H1 (cell line): ENCODE results near the gene CES3. TPM values are rescaled to one million over a fixed set of nuclear protein-coding genes. Genes with fewer than 3 reads are reported as not detected.

Source experiments
- BCL11A ChIP-seq, 2 experiments: IDR thresholded peaks; one replicate each; pipeline ENCODE4 v1.6.1; 2011; ENCODE audit warnings: low read depth in 2 of 2, low read length in 2 of 2, mild to moderate bottlenecking in 2 of 2
- CHD2 ChIP-seq: IDR thresholded peaks from 2 replicates; pipeline ENCODE4 v1.6.1; 2012; ENCODE audit warnings: low read length, improper control_type of control experiment
- EZH2 ChIP-seq: fragments of 200-600 bp; sonication (generic); IDR thresholded peaks from 2 replicates; pipeline ENCODE4 v1.7.1; 2012; ENCODE audit warnings: low read depth, mild to moderate bottlenecking, moderate library complexity, low read length, inconsistent platforms; ENCODE audit not compliant: severe bottlenecking
- NANOG ChIP-seq: IDR thresholded peaks from 2 replicates; pipeline ENCODE4 v1.6.1; 2011; ENCODE audit warnings: low read length, low read depth, mild to moderate bottlenecking, inconsistent platforms; ENCODE audit not compliant: insufficient read depth, poor library complexity, severe bottlenecking
- PHF8 ChIP-seq: fragments of 200-600 bp; sonication (generic); conservative IDR thresholded peaks from 2 replicates; pipeline ENCODE4 v1.7.1; 2012; ENCODE audit warnings: low read depth, mild to moderate bottlenecking, inconsistent platforms, low read length, moderate library complexity
- SRF ChIP-seq: IDR thresholded peaks from 2 replicates; pipeline ENCODE4 v1.6.1; 2011; ENCODE audit warnings: mild to moderate bottlenecking, low read depth, low read length, moderate library complexity
- TAF1 ChIP-seq: IDR thresholded peaks from 2 replicates; pipeline ENCODE4 v1.6.1; 2011; ENCODE audit warnings: mild to moderate bottlenecking, low read depth, low read length
- TCF12 ChIP-seq: IDR thresholded peaks from 2 replicates; pipeline ENCODE4 v1.6.1; 2011; ENCODE audit warnings: low read depth, mild to moderate bottlenecking, low read length
- polyA plus RNA-seq, 7 experiments: library from polyadenylated mRNA; depleted of rRNA in 3 of 7; stranded (reverse) in 5 of 7; unstranded in 2 of 7; fragments of >200 nt in 5 of 7; fragments of 200-250 nt in 2 of 7; gene quantifications; 1 replicate in 5 of 7; 2 replicates in 1 of 7; 4 replicates in 1 of 7; pipeline versions ENCODE4 v1.2.1 to v1.2.3, GENCODE V29; 2011 to 2013; ENCODE audit warnings: missing spikeins in 2 of 7, mixed read lengths in 2 of 7
- total RNA-seq: library from RNA; stranded (reverse); fragmentation: NEBNext Ultra II Directional; extraction: Animal tissue kit (Norgen Biotek cat#: 25700); gene quantifications from 2 replicates; pipeline ENCODE4 v1.2.1, GENCODE V29; 2021
- TF ChIP-seq, protein P1 (sequence below): fragments of 300-600 bp; sonication (generic); IDR thresholded peaks from 2 replicates; pipeline ENCODE4 v1.7.1; 2012; ENCODE audit warnings: low read length, moderate library complexity, mild to moderate bottlenecking, inconsistent platforms; ENCODE audit not compliant: insufficient replicate concordance

The CES3 gene
- total and polyA plus RNA-seq, 2 of the 8 experiments (the other 6 are each of a cell fraction or from before 2014, with no cell fraction given): 1.6 to 2.2 TPM

- TF ChIP-seq, protein P1, sequence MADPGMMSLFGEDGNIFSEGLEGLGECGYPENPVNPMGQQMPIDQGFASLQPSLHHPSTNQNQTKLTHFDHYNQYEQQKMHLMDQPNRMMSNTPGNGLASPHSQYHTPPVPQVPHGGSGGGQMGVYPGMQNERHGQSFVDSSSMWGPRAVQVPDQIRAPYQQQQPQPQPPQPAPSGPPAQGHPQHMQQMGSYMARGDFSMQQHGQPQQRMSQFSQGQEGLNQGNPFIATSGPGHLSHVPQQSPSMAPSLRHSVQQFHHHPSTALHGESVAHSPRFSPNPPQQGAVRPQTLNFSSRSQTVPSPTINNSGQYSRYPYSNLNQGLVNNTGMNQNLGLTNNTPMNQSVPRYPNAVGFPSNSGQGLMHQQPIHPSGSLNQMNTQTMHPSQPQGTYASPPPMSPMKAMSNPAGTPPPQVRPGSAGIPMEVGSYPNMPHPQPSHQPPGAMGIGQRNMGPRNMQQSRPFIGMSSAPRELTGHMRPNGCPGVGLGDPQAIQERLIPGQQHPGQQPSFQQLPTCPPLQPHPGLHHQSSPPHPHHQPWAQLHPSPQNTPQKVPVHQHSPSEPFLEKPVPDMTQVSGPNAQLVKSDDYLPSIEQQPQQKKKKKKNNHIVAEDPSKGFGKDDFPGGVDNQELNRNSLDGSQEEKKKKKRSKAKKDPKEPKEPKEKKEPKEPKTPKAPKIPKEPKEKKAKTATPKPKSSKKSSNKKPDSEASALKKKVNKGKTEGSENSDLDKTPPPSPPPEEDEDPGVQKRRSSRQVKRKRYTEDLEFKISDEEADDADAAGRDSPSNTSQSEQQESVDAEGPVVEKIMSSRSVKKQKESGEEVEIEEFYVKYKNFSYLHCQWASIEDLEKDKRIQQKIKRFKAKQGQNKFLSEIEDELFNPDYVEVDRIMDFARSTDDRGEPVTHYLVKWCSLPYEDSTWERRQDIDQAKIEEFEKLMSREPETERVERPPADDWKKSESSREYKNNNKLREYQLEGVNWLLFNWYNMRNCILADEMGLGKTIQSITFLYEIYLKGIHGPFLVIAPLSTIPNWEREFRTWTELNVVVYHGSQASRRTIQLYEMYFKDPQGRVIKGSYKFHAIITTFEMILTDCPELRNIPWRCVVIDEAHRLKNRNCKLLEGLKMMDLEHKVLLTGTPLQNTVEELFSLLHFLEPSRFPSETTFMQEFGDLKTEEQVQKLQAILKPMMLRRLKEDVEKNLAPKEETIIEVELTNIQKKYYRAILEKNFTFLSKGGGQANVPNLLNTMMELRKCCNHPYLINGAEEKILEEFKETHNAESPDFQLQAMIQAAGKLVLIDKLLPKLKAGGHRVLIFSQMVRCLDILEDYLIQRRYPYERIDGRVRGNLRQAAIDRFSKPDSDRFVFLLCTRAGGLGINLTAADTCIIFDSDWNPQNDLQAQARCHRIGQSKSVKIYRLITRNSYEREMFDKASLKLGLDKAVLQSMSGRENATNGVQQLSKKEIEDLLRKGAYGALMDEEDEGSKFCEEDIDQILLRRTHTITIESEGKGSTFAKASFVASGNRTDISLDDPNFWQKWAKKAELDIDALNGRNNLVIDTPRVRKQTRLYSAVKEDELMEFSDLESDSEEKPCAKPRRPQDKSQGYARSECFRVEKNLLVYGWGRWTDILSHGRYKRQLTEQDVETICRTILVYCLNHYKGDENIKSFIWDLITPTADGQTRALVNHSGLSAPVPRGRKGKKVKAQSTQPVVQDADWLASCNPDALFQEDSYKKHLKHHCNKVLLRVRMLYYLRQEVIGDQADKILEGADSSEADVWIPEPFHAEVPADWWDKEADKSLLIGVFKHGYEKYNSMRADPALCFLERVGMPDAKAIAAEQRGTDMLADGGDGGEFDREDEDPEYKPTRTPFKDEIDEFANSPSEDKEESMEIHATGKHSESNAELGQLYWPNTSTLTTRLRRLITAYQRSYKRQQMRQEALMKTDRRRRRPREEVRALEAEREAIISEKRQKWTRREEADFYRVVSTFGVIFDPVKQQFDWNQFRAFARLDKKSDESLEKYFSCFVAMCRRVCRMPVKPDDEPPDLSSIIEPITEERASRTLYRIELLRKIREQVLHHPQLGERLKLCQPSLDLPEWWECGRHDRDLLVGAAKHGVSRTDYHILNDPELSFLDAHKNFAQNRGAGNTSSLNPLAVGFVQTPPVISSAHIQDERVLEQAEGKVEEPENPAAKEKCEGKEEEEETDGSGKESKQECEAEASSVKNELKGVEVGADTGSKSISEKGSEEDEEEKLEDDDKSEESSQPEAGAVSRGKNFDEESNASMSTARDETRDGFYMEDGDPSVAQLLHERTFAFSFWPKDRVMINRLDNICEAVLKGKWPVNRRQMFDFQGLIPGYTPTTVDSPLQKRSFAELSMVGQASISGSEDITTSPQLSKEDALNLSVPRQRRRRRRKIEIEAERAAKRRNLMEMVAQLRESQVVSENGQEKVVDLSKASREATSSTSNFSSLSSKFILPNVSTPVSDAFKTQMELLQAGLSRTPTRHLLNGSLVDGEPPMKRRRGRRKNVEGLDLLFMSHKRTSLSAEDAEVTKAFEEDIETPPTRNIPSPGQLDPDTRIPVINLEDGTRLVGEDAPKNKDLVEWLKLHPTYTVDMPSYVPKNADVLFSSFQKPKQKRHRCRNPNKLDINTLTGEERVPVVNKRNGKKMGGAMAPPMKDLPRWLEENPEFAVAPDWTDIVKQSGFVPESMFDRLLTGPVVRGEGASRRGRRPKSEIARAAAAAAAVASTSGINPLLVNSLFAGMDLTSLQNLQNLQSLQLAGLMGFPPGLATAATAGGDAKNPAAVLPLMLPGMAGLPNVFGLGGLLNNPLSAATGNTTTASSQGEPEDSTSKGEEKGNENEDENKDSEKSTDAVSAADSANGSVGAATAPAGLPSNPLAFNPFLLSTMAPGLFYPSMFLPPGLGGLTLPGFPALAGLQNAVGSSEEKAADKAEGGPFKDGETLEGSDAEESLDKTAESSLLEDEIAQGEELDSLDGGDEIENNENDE: no peak
- TF ChIP-seq PHF8: no peak
- no peak for TF ChIP-seq TAF1
- no peak for TF ChIP-seq EZH2
- no peak for TF ChIP-seq SRF
- TF ChIP-seq TCF12: no peak
- TF ChIP-seq CHD2: no peak
- TF ChIP-seq NANOG: no peak
- TF ChIP-seq BCL11A (IDR thresholded peaks at IDR 0.05; ENCODE audit: low read depth in 2 of 2, low read length in 2 of 2): no peak
Measured at GRCh38 chr16:67021321-67021720, 60.3 kb downstream of the CES3 start (continued).
